Esophagus squamous epithelium (tissue), 5 donors: ENCODE results near the gene ITGB5. TPM values are rescaled to one million over a fixed set of nuclear protein-coding genes. Genes with fewer than 3 reads are reported as not detected.

Experiments
- DNase-seq: peaks from one replicate; lab custom pipeline; 2025; lab: John Stamatoyannopoulos, UW
- H3K27ac ChIP-seq, 4 donors: fragments of 200-600 bp; sonication (generic); one replicate each; pipeline ENCODE4 v1.5.1; 2016 to 2019; ENCODE audit warnings: mild to moderate bottlenecking in 1 of 4
- H3K27me3 ChIP-seq, 4 donors: fragments of 200-600 bp; sonication (generic); 1 replicate in 3 of 4; 2 replicates in 1 of 4; pipeline versions ENCODE4 v1.5.1 to v1.6.0; 2017 to 2021; ENCODE audit warnings: antibody characterized with exemption in 1 of 4
- H3K36me3 ChIP-seq, 3 donors: fragments of 200-600 bp; sonication (generic); one replicate each; pipeline ENCODE4 v1.5.1; 2016 to 2019
- H3K4me1 ChIP-seq, 3 donors: fragments of 200-600 bp; sonication (generic); one replicate each; pipeline ENCODE4 v1.5.1; 2017 to 2019
- H3K4me3 ChIP-seq, 4 donors: fragments of 200-600 bp; sonication (generic); 1 replicate in 3 of 4; 2 replicates in 1 of 4; pipeline ENCODE4 v1.5.1; 2016 to 2019; ENCODE audit warnings: mild to moderate bottlenecking in 2 of 4, moderate library complexity in 1 of 4
- H3K9me3 ChIP-seq, 3 donors: fragments of 200-600 bp; sonication (generic); one replicate each; pipeline ENCODE4 v1.5.1; 2016 to 2019
- POLR2A ChIP-seq, 4 donors: fragments of 450-650 bp; IDR thresholded peaks; one replicate each; pipeline ENCODE4 v1.6.1; 2017; ENCODE audit warnings: antibody characterized with exemption in 4 of 4, mild to moderate bottlenecking in 4 of 4, moderate library complexity in 3 of 4
- WGBS, 2 donors: methylation state at CpG; one replicate each; pipeline ENCODE4 v1.1.5; 2018; 5-methylcytosine and 5-hydroxymethylcytosine counted together
- intact Hi-C: fragments of 100-400 bp; cut with DNase I; formaldehyde crosslinking; loops from one replicate; pipeline ENCODE4 v1.15.0; 2022
- total RNA-seq, 4 donors: library from RNA; depleted of rRNA; stranded (reverse); fragments of >200 nt; gene quantifications; one replicate each; pipeline ENCODE4 v1.1.0, GENCODE V29; 2016
- TF ChIP-seq, protein P1 (sequence below), 6 experiments: fragments of 450-650 bp in 4 of 6; fragments of 200-600 bp in 2 of 6; sonication (generic) in 2 of 6; IDR thresholded peaks; one replicate each; pipeline ENCODE4 v1.5.1; 2016 to 2019; ENCODE audit warnings: antibody characterized with exemption in 6 of 6, mild to moderate bottlenecking in 4 of 6, moderate library complexity in 4 of 6
- donor health status: DM: yes; HTN: yes; CAD: no.

Gene ITGB5
- total RNA-seq, 4 donors from 2014 or later: 68.4 to 114 (median 79.7) TPM

- 90 to 93% methylated on average over 4 to 7 of the region's 8 CpGs for WGBS, 2 donors
- Histone ChIP-seq H3K36me3 (peaks cover 5 to 61% (median 28%) of the 10 kb centered on the region in 3 donors), H3K4me1 (peaks cover 4 to 19% (median 5%) of the 10 kb centered on the region in 3 donors), H3K27me3 (no peaks in the 10 kb centered on the region), H3K9me3 (no peaks in the 10 kb centered on the region), H3K27ac (no peak overlapping the region), H3K4me3 (no peak overlapping the region)
- DNase-seq: no peak
- intact Hi-C loops: loop anchor here (5.0 kb wide), 1 partner anchor 139 kb away; no protein-coding TSS in a partner anchor
- no peak for TF ChIP-seq POLR2A (IDR thresholded peaks at IDR 0.05)
- TF ChIP-seq, protein P1, sequence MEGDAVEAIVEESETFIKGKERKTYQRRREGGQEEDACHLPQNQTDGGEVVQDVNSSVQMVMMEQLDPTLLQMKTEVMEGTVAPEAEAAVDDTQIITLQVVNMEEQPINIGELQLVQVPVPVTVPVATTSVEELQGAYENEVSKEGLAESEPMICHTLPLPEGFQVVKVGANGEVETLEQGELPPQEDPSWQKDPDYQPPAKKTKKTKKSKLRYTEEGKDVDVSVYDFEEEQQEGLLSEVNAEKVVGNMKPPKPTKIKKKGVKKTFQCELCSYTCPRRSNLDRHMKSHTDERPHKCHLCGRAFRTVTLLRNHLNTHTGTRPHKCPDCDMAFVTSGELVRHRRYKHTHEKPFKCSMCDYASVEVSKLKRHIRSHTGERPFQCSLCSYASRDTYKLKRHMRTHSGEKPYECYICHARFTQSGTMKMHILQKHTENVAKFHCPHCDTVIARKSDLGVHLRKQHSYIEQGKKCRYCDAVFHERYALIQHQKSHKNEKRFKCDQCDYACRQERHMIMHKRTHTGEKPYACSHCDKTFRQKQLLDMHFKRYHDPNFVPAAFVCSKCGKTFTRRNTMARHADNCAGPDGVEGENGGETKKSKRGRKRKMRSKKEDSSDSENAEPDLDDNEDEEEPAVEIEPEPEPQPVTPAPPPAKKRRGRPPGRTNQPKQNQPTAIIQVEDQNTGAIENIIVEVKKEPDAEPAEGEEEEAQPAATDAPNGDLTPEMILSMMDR (IDR thresholded peaks at IDR 0.05): no peak
These were observed 124.0 kb downstream of the ITGB5 start for GRCh38 chr3:124763206-124763605.

DNA sequence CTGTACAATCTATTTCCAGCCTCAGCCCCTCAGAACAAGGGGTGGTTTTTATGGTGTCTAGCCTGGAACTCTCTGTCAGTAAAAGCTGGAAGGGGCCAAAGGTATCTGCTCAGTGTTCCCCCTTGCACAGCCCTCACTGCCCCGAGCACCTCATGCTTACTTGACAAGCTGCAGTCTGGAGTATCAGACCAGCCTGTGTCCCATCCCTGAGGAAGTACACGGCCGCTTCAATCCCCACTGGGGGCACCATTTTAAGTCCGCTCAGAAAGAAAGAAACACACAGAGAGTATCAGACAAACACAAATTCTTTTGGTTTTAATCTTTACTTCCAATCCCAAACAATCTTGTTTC is 124.5 kb downstream of the ITGB5 start:
- Histone ChIP-seq H3K4me3 (no peak overlapping the region), H3K36me3 (peaks cover 5 to 55% (median 28%) of the 10 kb centered on the region in 3 donors), H3K27ac (peak overlapping the region in 3 of 4 donors; percentile 7 to 70 (median 64)), H3K9me3 (no peaks in the 10 kb centered on the region), H3K27me3 (no peaks in the 10 kb centered on the region), H3K4me1 (peaks cover 4 to 19% (median 5%) of the 10 kb centered on the region in 3 donors)
- intact Hi-C loops: loop anchor here (5.0 kb wide), 1 partner anchor 140 kb away; no protein-coding TSS in a partner anchor
- TF ChIP-seq, protein P1 (IDR thresholded peaks at IDR 0.05): no peak
- no peak for TF ChIP-seq POLR2A (IDR thresholded peaks at IDR 0.05)
- 85 to 86% methylated on average over 3 to 4 of the region's 4 CpGs for WGBS, 2 donors
- DNase-seq: no peak

- peak overlapping the region; percentile 3 to 70 (median 36) for H3K27ac ChIP-seq
- intact Hi-C loops: loop anchor here (5.0 kb wide), 1 partner anchor 140 kb away; no protein-coding TSS in a partner anchor
- no peaks in the 10 kb centered on the region for H3K27me3 ChIP-seq
- H3K4me3 ChIP-seq: no peak overlapping the region
- H3K9me3 ChIP-seq: no peaks in the 10 kb centered on the region
- 61 to 65% methylated on average over 6 of the region's 6 CpGs for WGBS, 2 donors
- no peak for DNase-seq
- peaks cover 4 to 19% (median 5%) of the 10 kb centered on the region in 3 donors for H3K4me1 ChIP-seq
- H3K36me3 ChIP-seq: peaks cover 5 to 50% (median 28%) of the 10 kb centered on the region in 3 donors
- TF ChIP-seq, protein P1 (IDR thresholded peaks at IDR 0.05): no peak
- TF ChIP-seq POLR2A (IDR thresholded peaks at IDR 0.05): no peak
These were observed 125.1 kb downstream of the ITGB5 start for GRCh38 chr3:124761935-124762660.

DNA sequence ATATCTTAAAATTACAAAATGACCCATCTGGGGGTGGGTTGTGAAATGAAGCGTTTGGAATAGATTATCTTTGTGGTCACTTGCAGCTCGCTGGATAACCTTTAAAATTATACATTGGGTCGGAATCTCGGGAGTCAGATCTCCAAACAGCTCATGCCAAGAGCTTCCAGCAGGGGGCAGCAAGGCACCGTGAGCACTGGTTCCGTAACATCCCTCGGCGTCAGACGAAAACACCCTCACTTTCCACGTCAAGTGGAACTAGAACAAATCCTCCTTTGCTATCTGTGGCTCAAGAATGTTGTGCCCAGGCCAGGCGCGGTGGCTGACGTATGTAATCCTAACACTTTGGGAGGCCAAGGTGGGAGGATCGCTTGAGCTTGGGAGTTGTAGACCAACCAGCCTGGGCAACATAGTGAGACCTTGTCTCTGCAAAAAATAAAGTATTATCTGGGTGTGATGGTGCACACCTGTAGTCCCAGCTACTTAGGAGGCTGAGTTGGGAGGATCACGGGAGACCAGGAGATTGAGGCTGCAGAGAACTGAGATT is 125.8 kb downstream of the ITGB5 start:
- intact Hi-C loops: loop anchor here (5.0 kb wide), 1 partner anchor 141 kb away; no protein-coding TSS in a partner anchor
- H3K4me3 ChIP-seq: peak overlapping the region in 1 of 4 donors; percentile 27
- peak overlapping the region; percentile 3 to 70 (median 67) for H3K27ac ChIP-seq

More for the DNA sequence above, 125.8 kb downstream of the ITGB5 start:
- H3K27me3 ChIP-seq: no peaks in the 10 kb centered on the region
- DNase-seq: no peak
- TF ChIP-seq, protein P1 (IDR thresholded peaks at IDR 0.05): peak; percentile 77 to 97 (median 95)
- TF ChIP-seq POLR2A (IDR thresholded peaks at IDR 0.05): no peak
- peaks cover 5 to 42% (median 24%) of the 10 kb centered on the region in 3 donors for H3K36me3 ChIP-seq
- H3K9me3 ChIP-seq: no peaks in the 10 kb centered on the region
- H3K4me1 ChIP-seq: peaks cover 4 to 19% (median 5%) of the 10 kb centered on the region in 3 donors
- 4 to 9% methylated on average over 12 to 14 of the region's 15 CpGs for WGBS, 2 donors
